Smooth muscle cell (in vitro differentiated cells): Measurements from ENCODE around the gene NOS3. TPM values are rescaled to one million over a fixed set of nuclear protein-coding genes. Genes with fewer than 3 reads are reported as not detected.

ENCODE experiments used
- DNase-seq: peaks from one replicate; lab custom pipeline; 2025; ENCODE audit not compliant: unreplicated experiment; lab: John Stamatoyannopoulos, UW
- H2AFZ ChIP-seq: fragments of 200-600 bp; sonication (generic); 2 replicates; pipeline ENCODE4 v1.6.0; 2016; ENCODE audit warnings: antibody characterized with exemption, low read depth, mild to moderate bottlenecking
- H3F3A ChIP-seq: fragments of 200-600 bp; sonication (generic); 2 replicates; pipeline ENCODE4 v1.6.0; 2017; ENCODE audit warnings: antibody characterized with exemption, low read depth
- H3K27ac ChIP-seq: fragments of 200-600 bp; sonication (generic); 2 replicates; pipeline ENCODE4 v1.5.1; 2016; ENCODE audit warnings: low read depth, mild to moderate bottlenecking
- H3K27me3 ChIP-seq: fragments of 200-600 bp; sonication (generic); 2 replicates; pipeline ENCODE4 v1.6.1; 2016; ENCODE audit warnings: low read depth, mild to moderate bottlenecking
- H3K36me3 ChIP-seq: fragments of 200-600 bp; sonication (generic); 2 replicates; pipeline ENCODE4 v1.5.1; 2016; ENCODE audit warnings: low read depth
- H3K4me1 ChIP-seq: fragments of 200-600 bp; sonication (generic); 2 replicates; pipeline ENCODE4 v1.5.1; 2016; ENCODE audit warnings: low read depth
- H3K4me2 ChIP-seq: fragments of 200-600 bp; sonication (generic); 2 replicates; pipeline ENCODE4 v1.6.0; 2016; ENCODE audit warnings: mild to moderate bottlenecking
- H3K4me3 ChIP-seq: fragments of 200-600 bp; sonication (generic); 2 replicates; pipeline ENCODE4 v1.5.1; 2016; ENCODE audit warnings: mild to moderate bottlenecking
- H3K79me2 ChIP-seq: fragments of 200-600 bp; sonication (generic); 2 replicates; pipeline ENCODE4 v1.6.0; 2016; ENCODE audit warnings: low read depth, mild to moderate bottlenecking
- H3K9ac ChIP-seq: fragments of 200-600 bp; sonication (generic); 2 replicates; pipeline ENCODE4 v1.6.0; 2016; ENCODE audit warnings: low read depth
- H3K9me3 ChIP-seq: fragments of 200-600 bp; sonication (generic); replicated peaks from 2 replicates; pipeline ENCODE4 v1.5.1; 2016; ENCODE audit warnings: low read depth
- H4K20me1 ChIP-seq: fragments of 200-600 bp; sonication (generic); 2 replicates; pipeline ENCODE4 v1.6.0; 2016; ENCODE audit warnings: low read depth
- WGBS: methylation state at CpG from one replicate; pipeline ENCODE4 v1.1.7; 2016; ENCODE audit warnings: low lambda C conversion rate; 5-methylcytosine and 5-hydroxymethylcytosine counted together
- polyA plus RNA-seq: library from polyadenylated mRNA; unstranded; fragments of >200 nt; fragmentation: Nextera tagmentation; extraction: Ambion mirVana; gene quantifications from 2 replicates; pipeline ENCODE4 v1.2.1, GENCODE V29; 2016
- total RNA-seq: library from RNA; depleted of rRNA; stranded (reverse); fragments of >200 nt; gene quantifications from 2 replicates; pipeline ENCODE4 v1.2.3, GENCODE V29; 2014
- TF ChIP-seq, protein P1 (sequence below): fragments of 200-600 bp; sonication (generic); IDR thresholded peaks from 2 replicates; pipeline ENCODE4 v1.5.1; 2017; ENCODE audit warnings: borderline replicate concordance, mild to moderate bottlenecking, antibody characterized with exemption; ENCODE audit not compliant: insufficient read depth, poor library complexity, severe bottlenecking

NOS3 gene
- total and polyA plus RNA-seq, 2 experiments from 2014 or later = 3.4 to 11.7 TPM

DNA sequence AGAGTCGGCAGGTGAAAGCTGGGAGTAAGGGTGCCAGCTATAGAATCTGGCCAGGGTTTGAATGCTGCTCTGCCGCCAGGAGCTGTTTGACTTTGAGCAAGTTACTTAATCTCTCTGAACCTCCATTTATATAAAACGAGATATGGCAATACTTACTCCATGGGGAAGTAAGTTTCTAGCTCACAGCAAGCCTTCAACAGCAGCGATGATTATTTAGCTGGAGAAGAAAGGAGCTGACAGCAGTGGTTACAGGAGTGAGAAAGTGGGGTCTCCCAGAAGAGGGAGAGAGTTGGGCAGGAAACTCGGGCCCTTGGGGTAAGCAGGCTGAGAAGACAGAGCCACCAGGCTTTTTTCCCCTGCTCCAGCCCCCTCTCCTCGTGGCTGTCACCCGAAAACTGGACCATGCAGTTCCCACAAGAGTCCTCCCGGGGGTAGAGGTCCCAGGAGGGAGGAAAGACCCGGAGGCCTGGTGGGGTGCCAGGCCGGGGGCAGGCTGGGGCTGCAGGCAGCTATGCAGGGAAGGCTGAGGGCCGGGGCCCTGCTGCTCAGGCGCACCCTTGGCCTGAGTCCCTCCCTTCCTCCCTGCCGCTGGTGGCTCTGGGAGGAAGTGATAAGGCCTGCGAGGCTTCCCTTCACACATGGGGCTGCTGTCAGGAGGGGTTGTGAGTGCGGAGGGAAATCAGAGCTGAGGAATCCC lies 3.5 kb downstream of the NOS3 start:
- H4K20me1 ChIP-seq = no peaks in the 10 kb centered on the region
- H3F3A ChIP-seq = peaks cover 2% of the 10 kb centered on the region
- peak overlapping the region; percentile 72 for H2AFZ ChIP-seq
- TF ChIP-seq, protein P1, sequence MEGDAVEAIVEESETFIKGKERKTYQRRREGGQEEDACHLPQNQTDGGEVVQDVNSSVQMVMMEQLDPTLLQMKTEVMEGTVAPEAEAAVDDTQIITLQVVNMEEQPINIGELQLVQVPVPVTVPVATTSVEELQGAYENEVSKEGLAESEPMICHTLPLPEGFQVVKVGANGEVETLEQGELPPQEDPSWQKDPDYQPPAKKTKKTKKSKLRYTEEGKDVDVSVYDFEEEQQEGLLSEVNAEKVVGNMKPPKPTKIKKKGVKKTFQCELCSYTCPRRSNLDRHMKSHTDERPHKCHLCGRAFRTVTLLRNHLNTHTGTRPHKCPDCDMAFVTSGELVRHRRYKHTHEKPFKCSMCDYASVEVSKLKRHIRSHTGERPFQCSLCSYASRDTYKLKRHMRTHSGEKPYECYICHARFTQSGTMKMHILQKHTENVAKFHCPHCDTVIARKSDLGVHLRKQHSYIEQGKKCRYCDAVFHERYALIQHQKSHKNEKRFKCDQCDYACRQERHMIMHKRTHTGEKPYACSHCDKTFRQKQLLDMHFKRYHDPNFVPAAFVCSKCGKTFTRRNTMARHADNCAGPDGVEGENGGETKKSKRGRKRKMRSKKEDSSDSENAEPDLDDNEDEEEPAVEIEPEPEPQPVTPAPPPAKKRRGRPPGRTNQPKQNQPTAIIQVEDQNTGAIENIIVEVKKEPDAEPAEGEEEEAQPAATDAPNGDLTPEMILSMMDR = no peak
- peaks cover 6% of the 10 kb centered on the region for H3K4me1 ChIP-seq
- no peaks in the 10 kb centered on the region for H3K9me3 ChIP-seq
- no peak for DNase-seq
- H3K4me3 ChIP-seq = no peak overlapping the region
- no peaks in the 10 kb centered on the region for H3K36me3 ChIP-seq
- H3K9ac ChIP-seq = no peak overlapping the region
- H3K79me2 ChIP-seq = no peaks in the 10 kb centered on the region
- H3K27me3 ChIP-seq = no peaks in the 10 kb centered on the region
- H3K27ac ChIP-seq = no peak overlapping the region
- 56% methylated on average over 15 of the region's 15 CpGs for WGBS
- no peak overlapping the region for H3K4me2 ChIP-seq

DNA sequence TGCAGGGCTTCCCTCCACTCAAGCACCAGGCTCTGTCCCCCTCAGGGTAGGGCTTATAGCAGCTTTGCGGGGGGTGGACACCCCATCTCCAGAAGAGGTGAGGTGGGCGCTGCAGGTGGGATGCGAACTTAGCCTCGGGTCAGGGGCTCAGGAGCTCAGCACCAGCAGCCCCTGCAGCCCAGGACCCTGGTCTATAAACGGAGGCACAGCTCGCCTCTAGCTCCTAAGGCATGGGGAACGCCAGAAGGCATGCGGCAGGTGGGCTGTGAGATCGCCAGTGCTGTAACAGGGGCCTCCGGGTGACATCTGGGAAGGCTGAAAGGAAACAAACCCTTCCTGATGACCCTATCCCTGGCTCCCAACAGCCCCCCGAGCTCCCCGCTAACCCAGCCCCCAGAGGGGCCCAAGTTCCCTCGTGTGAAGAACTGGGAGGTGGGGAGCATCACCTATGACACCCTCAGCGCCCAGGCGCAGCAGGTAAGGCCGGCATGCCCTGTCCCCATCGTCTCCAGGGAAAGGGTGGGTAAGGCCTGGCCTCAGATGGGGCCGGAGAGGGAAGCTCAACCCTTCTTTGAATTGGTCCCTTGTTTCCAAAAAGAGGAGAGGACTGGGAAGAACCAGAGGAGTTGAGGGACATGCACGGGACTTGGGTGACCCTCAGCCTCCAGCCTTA lies 4.2 kb downstream of the NOS3 start:
- H3K4me2 ChIP-seq = no peak overlapping the region
- H3K27ac ChIP-seq = no peak overlapping the region
- H3K4me1 ChIP-seq = peaks cover 6% of the 10 kb centered on the region
- H3K9ac ChIP-seq = no peak overlapping the region
- no peak overlapping the region for H2AFZ ChIP-seq
- H3K36me3 ChIP-seq = no peaks in the 10 kb centered on the region
- no peaks in the 10 kb centered on the region for H3F3A ChIP-seq
- 88% methylated on average over 15 of the region's 19 CpGs for WGBS
- DNase-seq = no peak
- H4K20me1 ChIP-seq = no peaks in the 10 kb centered on the region
- H3K79me2 ChIP-seq = no peaks in the 10 kb centered on the region
- TF ChIP-seq, protein P1 = no peak
- H3K9me3 ChIP-seq = no peaks in the 10 kb centered on the region
- no peaks in the 10 kb centered on the region for H3K27me3 ChIP-seq
- no peak overlapping the region for H3K4me3 ChIP-seq

DNA sequence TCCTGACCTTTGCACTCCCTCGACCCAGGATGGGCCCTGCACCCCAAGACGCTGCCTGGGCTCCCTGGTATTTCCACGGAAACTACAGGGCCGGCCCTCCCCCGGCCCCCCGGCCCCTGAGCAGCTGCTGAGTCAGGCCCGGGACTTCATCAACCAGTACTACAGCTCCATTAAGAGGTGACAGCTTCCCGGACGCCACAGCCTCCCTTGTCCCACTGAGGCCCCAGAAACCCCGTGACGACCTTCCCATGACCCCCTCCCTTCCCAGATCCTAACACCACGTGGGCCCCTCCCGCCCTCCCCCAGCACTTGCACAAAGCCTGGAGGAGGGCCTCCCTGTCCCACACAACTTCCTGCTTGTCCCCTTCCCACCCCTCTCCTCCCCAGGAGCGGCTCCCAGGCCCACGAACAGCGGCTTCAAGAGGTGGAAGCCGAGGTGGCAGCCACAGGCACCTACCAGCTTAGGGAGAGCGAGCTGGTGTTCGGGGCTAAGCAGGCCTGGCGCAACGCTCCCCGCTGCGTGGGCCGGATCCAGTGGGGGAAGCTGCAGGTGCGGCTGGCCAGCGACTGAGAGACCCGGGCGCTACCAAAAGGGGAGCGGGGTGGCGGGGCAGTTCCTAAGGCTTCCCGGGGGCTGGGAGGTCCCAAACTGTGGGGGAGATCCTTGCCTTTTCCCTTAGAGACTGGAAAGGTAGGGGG lies 5.7 kb downstream of the NOS3 start:
- no peaks in the 10 kb centered on the region for H3K36me3 ChIP-seq
- 74% methylated on average over 25 of the region's 31 CpGs for WGBS
- H2AFZ ChIP-seq = no peak overlapping the region
- no peaks in the 10 kb centered on the region for H3K79me2 ChIP-seq
- no peaks in the 10 kb centered on the region for H3F3A ChIP-seq
- H3K27ac ChIP-seq = no peak overlapping the region
- no peaks in the 10 kb centered on the region for H3K9me3 ChIP-seq
- H3K9ac ChIP-seq = no peak overlapping the region
- no peaks in the 10 kb centered on the region for H4K20me1 ChIP-seq
- TF ChIP-seq, protein P1 = no peak
- H3K4me3 ChIP-seq = no peak overlapping the region
- peaks cover 6% of the 10 kb centered on the region for H3K4me1 ChIP-seq
- no peaks in the 10 kb centered on the region for H3K27me3 ChIP-seq
- H3K4me2 ChIP-seq = no peak overlapping the region
- DNase-seq = no peak
